K562 (cell line): ENCODE measurements around the gene TGM5. TPM values are rescaled to one million over a fixed set of nuclear protein-coding genes. Genes with fewer than 3 reads are reported as not detected.

ENCODE experiments used
- ATAC-seq: fragments of 200-7000 bp; cut with Tn5 transposase; 3 replicates; pipeline ENCODE4 v1.9.1; 2020; ENCODE audit warnings: moderate library complexity
- BruUV-seq: library from RNA; stranded (reverse); fragments of 400-500 nt; replicated peaks from 2 replicates; lab custom pipeline; 2021; lab: Mats Ljungman, UMichigan
- CTCF ChIA-PET: fragments of 300-600 bp; formaldehyde crosslinking; extraction: SDS; loops from one replicate; lab custom pipeline; 2021; ENCODE audit warnings: low intra/inter-chr PET ratio; lab: Yijun Ruan, JAX
- POLR2A ChIA-PET: fragments of 300-600, 350-650 bp; sonication (Branson Sonifier 250); formaldehyde crosslinking; extraction: SDS; loops from one replicate; lab custom pipeline; 2021; ENCODE audit warnings: antibody characterized with exemption, inconsistent platforms; lab: Yijun Ruan, JAX
- DNase-seq, 4 experiments: peaks; one replicate each; pipeline versions ENCODE4 v3.0.0 to v3.0.0-alpha.2; 2011 to 2018; ENCODE audit warnings: low spot score in 3 of 4, mixed read lengths in 3 of 4; ENCODE audit errors: extremely low read depth in 1 of 4
- FAIRE-seq: peaks from 2 replicates; lab custom pipeline; 2011; peaks lifted over from hg19 to GRCh38; lab: Jason Lieb, UNC
- H2AFZ ChIP-seq: 2 replicates; pipeline ENCODE4 v1.6.0; 2011; ENCODE audit warnings: low read depth, low read length, control low read depth, inconsistent platforms
- H3K27ac ChIP-seq: fragments of 200-600 bp; 3 replicates; pipeline ENCODE4 v1.8.0; 2011; ENCODE audit warnings: low read depth, mild to moderate bottlenecking, control low read depth, inconsistent platforms, low read length, moderate library complexity, mixed read lengths; ENCODE audit errors: extremely low read depth
- H3K27me3 ChIP-seq, 2 experiments: fragments of 300-600 bp in 1 of 2; 2 replicates in 1 of 2; 3 replicates in 1 of 2; pipeline versions ENCODE4 v1.6.0 to v1.8.0; 2011; ENCODE audit warnings: inconsistent platforms in 2 of 2, low read length in 2 of 2, mild to moderate bottlenecking in 1 of 2, mixed read lengths in 1 of 2, moderate library complexity in 1 of 2; ENCODE audit not compliant: control insufficient read depth in 2 of 2, insufficient read depth in 2 of 2
- H3K36me3 ChIP-seq: fragments of 300-600 bp; 3 replicates; pipeline ENCODE4 v1.8.0; 2011; ENCODE audit warnings: mild to moderate bottlenecking, low read length, inconsistent platforms; ENCODE audit not compliant: control insufficient read depth, insufficient read depth
- H3K4me1 ChIP-seq, 2 experiments: fragments of 200-600 bp in 1 of 2; replicated peaks in 1 of 2; 2 replicates in 1 of 2; 3 replicates in 1 of 2; pipeline versions ENCODE4 v1.5.1 to v1.8.0; 2011; ENCODE audit warnings: inconsistent platforms in 2 of 2, low read length in 2 of 2, mild to moderate bottlenecking in 1 of 2, mixed read lengths in 1 of 2, moderate library complexity in 1 of 2; ENCODE audit not compliant: control insufficient read depth in 2 of 2, insufficient read depth in 2 of 2
- H3K4me2 ChIP-seq: 2 replicates; pipeline ENCODE4 v1.6.1; 2011; ENCODE audit warnings: low read length, control low read depth, inconsistent platforms, mixed read lengths; ENCODE audit not compliant: insufficient read depth
- H3K4me3 ChIP-seq: fragments of 200-600 bp; sonication (generic), shearing (Covaris generic); 2 replicates; pipeline ENCODE4 v1.5.1; 2016; ENCODE audit warnings: control low read depth, inconsistent platforms
- H3K79me2 ChIP-seq: fragments of 200-600 bp; 3 replicates; pipeline ENCODE4 v1.8.0; 2011; ENCODE audit warnings: low read length, inconsistent platforms; ENCODE audit not compliant: control insufficient read depth, insufficient read depth
- H3K9ac ChIP-seq, 2 experiments: 2 replicates each; pipeline versions ENCODE4 v1.6.0 to v1.6.1; 2011; ENCODE audit warnings: low read depth in 2 of 2, low read length in 2 of 2, control low read depth in 1 of 2, inconsistent platforms in 1 of 2, mild to moderate bottlenecking in 1 of 2, mixed read lengths in 1 of 2; ENCODE audit not compliant: insufficient read depth in 1 of 2
- H3K9me1 ChIP-seq: one replicate; pipeline ENCODE4 v1.6.0; 2011; ENCODE audit warnings: inconsistent platforms, mild to moderate bottlenecking, low read length, moderate library complexity; ENCODE audit not compliant: control insufficient read depth, insufficient read depth
- H3K9me3 ChIP-seq: replicated peaks from 2 replicates; pipeline ENCODE4 v1.5.1; 2011; ENCODE audit warnings: low read depth, low read length, inconsistent platforms; ENCODE audit not compliant: control insufficient read depth, insufficient read depth
- H4K20me1 ChIP-seq: replicated peaks from 2 replicates; pipeline ENCODE4 v1.6.1; 2011; ENCODE audit warnings: low read length, inconsistent platforms, mixed read lengths; ENCODE audit not compliant: control insufficient read depth, insufficient read depth
- ATF7 ChIP-seq: fragments of 450-650 bp; IDR thresholded peaks from 2 replicates; pipeline ENCODE4 v1.7.1; 2014; ENCODE audit warnings: mild to moderate bottlenecking, moderate library complexity
- ERF ChIP-seq: fragments of 450-650 bp; formaldehyde crosslinking; IDR thresholded peaks from 2 replicates; pipeline ENCODE4 v1.4.0; 2020; ENCODE audit warnings: mild to moderate bottlenecking, mixed read lengths
- GABPB1 ChIP-seq: sonication (generic); formaldehyde crosslinking; IDR thresholded peaks from 2 replicates; pipeline ENCODE4 v1.8.0; 2022; ENCODE audit warnings: mild to moderate bottlenecking, missing genetic modification reagents
- LCOR ChIP-seq: sonication (generic); formaldehyde crosslinking; IDR thresholded peaks from 2 replicates; pipeline ENCODE4 v1.8.0; 2022; ENCODE audit warnings: mild to moderate bottlenecking, missing genetic modification reagents
- MEF2D ChIP-seq: conservative IDR thresholded peaks from 2 replicates; pipeline ENCODE4 v1.6.1; 2016; ENCODE audit warnings: low read depth, missing genetic modification characterization, missing compliant biosample characterization
- MEIS2 ChIP-seq: fragments of 450-650 bp; IDR thresholded peaks from 2 replicates; pipeline ENCODE4 v1.6.1; 2014; ENCODE audit warnings: mild to moderate bottlenecking; ENCODE audit not compliant: partially characterized antibody
- MYC ChIP-seq, 2 experiments: fragments of 250-450 bp in 1 of 2; sonication (Bioruptor Pico) in 1 of 2; IDR thresholded peaks; 2 replicates each; pipeline versions ENCODE4 v1.5.1 to v1.6.1; 2012 to 2021; ENCODE audit warnings: low read depth in 2 of 2, borderline replicate concordance in 1 of 2, improper control_type of control experiment in 1 of 2, low read length in 1 of 2, mild to moderate bottlenecking in 1 of 2, moderate library complexity in 1 of 2
- NR2C2 ChIP-seq, 2 experiments: fragments of 200-800 bp in 1 of 2; sonication (Bioruptor generic) in 1 of 2; sonication (generic) in 1 of 2; formaldehyde crosslinking in 1 of 2; IDR thresholded peaks; 2 replicates each; pipeline versions ENCODE4 v1.6.1 to v1.8.0; 2016 to 2022; ENCODE audit warnings: mild to moderate bottlenecking in 1 of 2, missing compliant biosample characterization in 1 of 2, missing genetic modification characterization in 1 of 2, missing genetic modification reagents in 1 of 2
- SIX5 ChIP-seq, 2 experiments: IDR thresholded peaks; 2 replicates each; pipeline ENCODE4 v1.6.1; 2011; ENCODE audit warnings: low read length in 2 of 2, borderline replicate concordance in 1 of 2, low read depth in 1 of 2, mild to moderate bottlenecking in 1 of 2, moderate library complexity in 1 of 2; ENCODE audit not compliant: insufficient read depth in 1 of 2
- SLC30A9 ChIP-seq: fragments of 250-450 bp; sonication (Bioruptor Pico); IDR thresholded peaks from 2 replicates; pipeline ENCODE4 v1.8.0; 2022; ENCODE audit warnings: mild to moderate bottlenecking, moderate library complexity
- SMAD4 ChIP-seq: fragments of 250-450 bp; sonication (Bioruptor Pico); conservative IDR thresholded peaks from 2 replicates; pipeline ENCODE4 v1.8.0; 2021; ENCODE audit warnings: inconsistent platforms, mild to moderate bottlenecking, moderate library complexity
- TBP ChIP-seq: optimal IDR thresholded peaks from 2 replicates; pipeline ENCODE3; 2011; ENCODE audit warnings: low read depth, low read length, improper control_type of control experiment
- TCF3 ChIP-seq: sonication (generic); formaldehyde crosslinking; IDR thresholded peaks from 2 replicates; pipeline ENCODE4 v1.4.0; 2020; ENCODE audit warnings: mild to moderate bottlenecking, missing genetic modification reagents
- ZNF124 ChIP-seq: sonication (generic); formaldehyde crosslinking; IDR thresholded peaks from 2 replicates; pipeline ENCODE4 v1.8.1; 2022; ENCODE audit warnings: missing genetic modification reagents
- ZNF830 ChIP-seq: fragments of 250-450 bp; sonication (Bioruptor Pico); IDR thresholded peaks from 2 replicates; pipeline ENCODE4 v1.5.0; 2021; ENCODE audit warnings: mild to moderate bottlenecking
- WGBS: fragments of 100-300 bp; shearing (Covaris generic); methylation state at CpG from one replicate; pipeline ENCODE4 v1.1.6; 2016; ENCODE audit warnings: low coverage, mixed read lengths; ENCODE audit not compliant: insufficient coverage; ENCODE audit errors: missing lambda C conversion rate; 5-methylcytosine and 5-hydroxymethylcytosine counted together
- in situ Hi-C: fragments of 300-500 bp; cut with MboI; formaldehyde crosslinking; loops from 4 replicates; pipeline ENCODE4 v1.15.0; 2018; ENCODE audit warnings: inconsistent platforms, mixed read lengths
- intact Hi-C: fragments of 100-400 bp; cut with micrococcal nuclease; formaldehyde crosslinking; loops from 2 replicates; pipeline ENCODE4 v1.14.2; 2022
- polyA plus RNA-seq, 8 experiments: library from polyadenylated mRNA; depleted of rRNA in 4 of 8; stranded (reverse) in 5 of 8; unstranded in 3 of 8; fragments of >200 nt; fragmentation: Nextera tagmentation in 2 of 8; fragmentation: Illumina TruSeq in 1 of 8; extraction: Ambion mirVana in 2 of 8; extraction: Trizol in 1 of 8; gene quantifications; 2 replicates each; pipeline versions ENCODE4 v1.2.1 to v1.2.3, GENCODE V29; 2011 to 2014; ENCODE audit warnings: inconsistent platforms in 1 of 8, missing spikeins in 1 of 8
- total RNA-seq, 7 experiments: library from RNA; depleted of rRNA in 6 of 7; stranded (reverse); fragments of >200 nt in 6 of 7; fragmentation: Illumina TruSeq in 2 of 7; extraction: Trizol in 2 of 7; gene quantifications; 2 replicates each; pipeline versions ENCODE4 v1.2.1 to v1.2.3, GENCODE V29; 2011 to 2021; ENCODE audit warnings: low replicate concordance in 1 of 7

Gene TGM5
- total and polyA plus RNA-seq, 9 of the 15 experiments (the other 6 are each of a cell fraction or from before 2014, with no cell fraction given): 0.03 to 0.10 (median 0.07) TPM; not detected in 6

DNA sequence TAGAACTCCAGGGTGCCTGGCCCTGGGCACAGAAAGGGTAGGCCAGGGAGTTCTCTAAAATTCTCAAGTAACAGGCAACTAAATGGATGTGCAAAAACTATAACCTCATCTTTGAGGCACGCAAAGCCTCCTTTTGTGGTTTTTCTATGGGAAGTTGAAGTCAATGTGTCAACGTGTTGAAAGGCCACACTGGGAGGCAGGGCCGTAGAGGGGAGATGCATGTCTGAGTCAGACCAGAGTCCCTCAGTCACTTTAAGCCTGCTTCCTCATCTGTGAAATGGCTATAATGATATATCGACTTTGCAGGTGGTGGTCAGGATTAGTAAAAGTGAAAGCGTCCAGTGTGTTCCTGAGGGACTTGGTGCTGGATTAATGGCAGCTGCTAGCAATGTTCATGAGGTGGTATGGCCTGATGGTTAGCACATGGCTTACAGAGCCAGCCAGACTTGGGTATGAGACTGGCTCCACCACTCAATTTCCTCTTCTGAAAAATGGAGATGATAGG, 17.0 kb downstream of the TGM5 start (continued):
- TF ChIP-seq LCOR (0 out of 2 replicates have a peak, but pooled peaks have one; percentile 33), ATF7 (peak; percentile 28; the same call in 1 of the 2 replicates), ZNF830 (no peak), TCF3 (CRISPR knock-in tag) (peak; percentile 27; the same call in 1 of the 2 replicates), SMAD4 (CRISPR knock-in tag) (0 out of 2 replicates have a peak, but pooled peaks have one; percentile 29), NR2C2 (CRISPR knock-in tag; IDR thresholded peaks at IDR 0.05) (0 out of 2 replicates have a peak, but pooled peaks have one; percentile 45), NR2C2 (tag; IDR thresholded peaks at IDR 0.05) (no peak), GABPB1 (CRISPR knock-in tag) (0 out of 2 replicates have a peak, but pooled peaks have one; percentile 23), SIX5 (IDR thresholded peaks at IDR 0.05; ENCODE audit: borderline replicate concordance in 1 of 2, insufficient read depth in 1 of 2, low read depth in 1 of 2, low read length in 2 of 2) (no peak), ERF (CRISPR knock-in tag) (no peak), MEIS2 (peak; percentile 70), SLC30A9 (CRISPR knock-in tag) (no peak)
- TF ChIP-seq, all 486 proteins: peak for 18

- TF ChIP-seq TBP (no peak), MYC (IDR thresholded peaks at IDR 0.05; ENCODE audit: low read depth, low read length) (no peak), MYC (CRISPR knock-in tag; IDR thresholded peaks at IDR 0.05; ENCODE audit: borderline replicate concordance, low read depth) (no peak), ZNF124 (CRISPR knock-in tag) (no peak), MEF2D (tag) (no peak)
- TF ChIP-seq, all 486 proteins: peak for 0
- peak overlapping the region; percentile 73 for H2AFZ ChIP-seq
- no peaks in the 10 kb centered on the region for H3K36me3 ChIP-seq
- in situ Hi-C loops: no loop called here
- no peak for DNase-seq
- no peak; the same call in 2 of the 3 replicates for ATAC-seq
- peaks cover 7 to 14% of the 10 kb centered on the region in 2 experiments for H3K4me1 ChIP-seq
- ChIA-PET POLR2A (interaction anchor here (1.1 to 1.5 kb wide), 2 partner anchors 19 to 20 kb away, joined by 4 read pairs; no protein-coding TSS in a partner anchor), CTCF (no interaction called here)
- BruUV-seq: no TSS peak
- intact Hi-C loops: no loop called here
- no peak for FAIRE-seq
- H4K20me1 ChIP-seq: no peaks in the 10 kb centered on the region
- no peak overlapping the region for H3K27ac ChIP-seq
- no peaks in the 10 kb centered on the region for H3K9me1 ChIP-seq
- WGBS: 19% methylated on average over 2 of the region's 2 CpGs
- H3K79me2 ChIP-seq: no peaks in the 10 kb centered on the region
- H3K27me3 ChIP-seq: peaks cover 0 to 5% of the 10 kb centered on the region in 2 experiments; a peak in 2 of 5 replicates
- no peaks in the 10 kb centered on the region for H3K9me3 ChIP-seq
- H3K4me3 ChIP-seq: no peak overlapping the region
- H3K9ac ChIP-seq: no peak overlapping the region
- H3K4me2 ChIP-seq: no peak overlapping the region
These were observed 17.5 kb downstream of the TGM5 start for GRCh38 chr15:43249236-43249635.
